Measurements from ENCODE around the gene FBXO27.
"Not testable (repeated sequence)": the region's sequence is repeated elsewhere in the genome, so short reads cannot be mapped to it uniquely, and the experiment has no call there.

FBXO27 gene

GRCh38 chr19:39032063-39032918 lies at the start of gene FBXO27:
Gene FBXO27 (minus strand): TSS chr19:39032549. CDS start chr19:39032227, 322 bp downstream.
- DNase-seq (ENCODE audit: low read depth in 2 of 2): no peak

GRCh38 chr19:39080431-39080830 lies 48.1 kb upstream of the FBXO27 start:
- no peak for DNase-seq (ENCODE audit: low read depth in 2 of 2)

GRCh38 chr19:39078436-39079200 lies 46.3 kb upstream of the FBXO27 start:
- no peak for DNase-seq (ENCODE audit: low read depth in 2 of 2)

- no peak for DNase-seq (ENCODE audit: low read depth in 2 of 2)
Observed at GRCh38 chr19:39077323-39077722, 45.0 kb upstream of the FBXO27 start.

- DNase-seq (ENCODE audit: low read depth in 2 of 2): no peak
Observed at GRCh38 chr19:39074942-39075341, 42.6 kb upstream of the FBXO27 start.

GRCh38 chr19:39074205-39074692 lies 41.9 kb upstream of the FBXO27 start:
- DNase-seq (ENCODE audit: low read depth in 2 of 2): no peak

- no peak for DNase-seq (ENCODE audit: low read depth in 2 of 2)
Observed at GRCh38 chr19:39070888-39071287, 38.5 kb upstream of the FBXO27 start.

- DNase-seq (ENCODE audit: low read depth in 2 of 2): not testable (repeated sequence)
Observed at GRCh38 chr19:39068259-39068658, 35.9 kb upstream of the FBXO27 start.

- no peak for DNase-seq (ENCODE audit: low read depth in 2 of 2)
Observed at GRCh38 chr19:39067104-39067503, 34.8 kb upstream of the FBXO27 start.

- no peak for DNase-seq (ENCODE audit: low read depth in 2 of 2)
Observed at GRCh38 chr19:39065928-39066327, 33.6 kb upstream of the FBXO27 start.

- DNase-seq (ENCODE audit: low read depth in 2 of 2): no peak
Observed at GRCh38 chr19:39064405-39064804, 32.1 kb upstream of the FBXO27 start.

GRCh38 chr19:39060171-39060570 lies 27.8 kb upstream of the FBXO27 start:
- DNase-seq (ENCODE audit: low read depth in 2 of 2): no peak

GRCh38 chr19:39059302-39059701 lies 27.0 kb upstream of the FBXO27 start:
- DNase-seq (ENCODE audit: low read depth in 2 of 2): no peak

GRCh38 chr19:39057615-39058014 lies 25.3 kb upstream of the FBXO27 start:
- no peak for DNase-seq (ENCODE audit: low read depth in 2 of 2)

- no peak for DNase-seq (ENCODE audit: low read depth in 2 of 2)
Observed at GRCh38 chr19:39054091-39054470, 21.7 kb upstream of the FBXO27 start.

- no peak for DNase-seq (ENCODE audit: low read depth in 2 of 2)
Observed at GRCh38 chr19:39053276-39054090, 21.1 kb upstream of the FBXO27 start.

GRCh38 chr19:39052846-39053245 lies 20.5 kb upstream of the FBXO27 start:
- DNase-seq (ENCODE audit: low read depth in 2 of 2): no peak

- DNase-seq (ENCODE audit: low read depth in 2 of 2): peak; percentile 45 to 59
Observed at GRCh38 chr19:39052243-39052746, 19.9 kb upstream of the FBXO27 start.

GRCh38 chr19:39047073-39047472 lies 14.7 kb upstream of the FBXO27 start:
- no peak for DNase-seq (ENCODE audit: low read depth in 2 of 2)

- DNase-seq (ENCODE audit: low read depth in 2 of 2): no peak
Observed at GRCh38 chr19:39046037-39046821, 13.9 kb upstream of the FBXO27 start.

GRCh38 chr19:39045506-39045905 lies 13.2 kb upstream of the FBXO27 start:
- DNase-seq (ENCODE audit: low read depth in 2 of 2): no peak
